Stimulated activated CD4-positive, alpha-beta T cell treated with anti-CD3 and anti-CD28 coated beads, Interleukin-2, amount 100 ng/mL, for 4 hours (primary cell): ENCODE measurements around the gene ST6GALNAC6.
"Not testable (repeated sequence)": the region's sequence is repeated elsewhere in the genome, so short reads cannot be mapped to it uniquely, and the experiment has no call there.

Source experiments
- DNase-seq: peaks from one replicate; pipeline ENCODE4 v3.0.0-alpha.2; 2020; ENCODE audit warnings: low read depth

Gene ST6GALNAC6

GRCh38 chr9:127893392-127893791 is 6.0 kb downstream of the ST6GALNAC6 start:
- no peak for DNase-seq

DNA sequence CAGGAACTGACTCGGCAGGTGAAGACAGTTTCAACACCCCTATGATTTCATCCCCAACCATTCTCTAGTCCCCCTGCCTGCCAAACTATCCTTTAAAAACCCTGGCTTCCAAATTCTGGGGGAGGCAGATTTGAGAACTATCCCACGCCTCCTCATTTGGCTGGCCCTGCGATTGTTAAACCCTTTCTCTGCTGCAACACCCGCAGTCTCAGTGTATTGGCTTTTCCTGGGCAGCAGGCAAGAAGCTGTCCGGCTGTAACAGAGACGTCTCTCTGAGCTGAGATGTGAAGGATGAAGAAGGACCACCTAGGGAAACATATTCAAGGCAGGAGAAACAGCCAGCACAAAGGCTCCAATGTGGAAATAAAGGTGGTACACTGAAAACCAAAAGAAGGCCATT is 6.6 kb downstream of the ST6GALNAC6 start:
- DNase-seq: no peak

DNA sequence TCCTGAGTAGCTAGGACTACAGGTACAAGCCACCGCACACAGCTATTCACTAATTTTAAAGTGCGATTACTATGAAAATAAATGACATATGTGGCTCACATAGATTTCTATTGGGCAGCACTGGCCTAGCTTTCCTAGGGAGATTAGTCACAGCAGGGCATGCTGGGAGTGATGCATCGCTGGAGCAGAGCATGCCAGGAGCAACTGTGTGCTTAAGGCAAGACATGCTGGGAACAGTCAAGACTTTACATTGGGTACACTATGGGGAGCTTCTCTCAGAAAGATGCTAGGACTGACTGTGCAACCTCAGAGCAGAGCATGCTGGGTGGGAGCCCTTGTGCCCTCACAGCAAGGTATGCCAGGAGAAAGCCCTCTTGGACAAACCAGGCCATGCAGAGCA is 9.3 kb downstream of the ST6GALNAC6 start:
- no peak for DNase-seq

- DNase-seq: no peak
Measured at GRCh38 chr9:127887792-127888191, 11.6 kb downstream of the ST6GALNAC6 start.

GRCh38 chr9:127886401-127886972 is 12.9 kb downstream of the ST6GALNAC6 start:
- no peak for DNase-seq

- DNase-seq: no peak
Measured at GRCh38 chr9:127885508-127886281, 13.7 kb downstream of the ST6GALNAC6 start.

DNA sequence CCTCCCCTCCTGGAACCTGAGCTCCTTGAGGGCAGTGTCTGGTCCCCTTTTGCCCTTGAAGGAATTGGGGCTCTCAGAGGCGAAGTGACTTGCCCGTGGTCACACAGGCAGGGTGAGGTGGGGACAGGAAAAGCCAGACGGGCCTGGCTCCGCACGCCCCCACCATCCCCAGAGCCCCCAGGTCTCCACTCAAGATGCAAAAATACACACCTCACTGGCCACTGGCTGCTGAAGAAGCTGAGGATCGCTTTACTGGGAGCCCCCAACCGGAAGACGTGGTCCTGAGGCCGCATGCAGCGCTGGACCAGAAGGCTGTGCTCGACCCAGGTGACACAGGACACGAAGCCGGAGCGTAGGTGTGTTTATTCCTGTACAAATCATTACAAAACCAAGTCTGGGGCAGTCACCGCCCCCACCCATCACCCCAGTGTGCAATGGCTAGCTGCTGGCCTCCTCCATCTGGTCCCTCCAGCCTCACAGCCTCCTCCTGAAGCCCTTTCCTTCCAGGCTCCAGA is 14.4 kb downstream of the ST6GALNAC6 start:
- no peak for DNase-seq

GRCh38 chr9:127884427-127884911 is 14.9 kb downstream of the ST6GALNAC6 start:
- no peak for DNase-seq

DNA sequence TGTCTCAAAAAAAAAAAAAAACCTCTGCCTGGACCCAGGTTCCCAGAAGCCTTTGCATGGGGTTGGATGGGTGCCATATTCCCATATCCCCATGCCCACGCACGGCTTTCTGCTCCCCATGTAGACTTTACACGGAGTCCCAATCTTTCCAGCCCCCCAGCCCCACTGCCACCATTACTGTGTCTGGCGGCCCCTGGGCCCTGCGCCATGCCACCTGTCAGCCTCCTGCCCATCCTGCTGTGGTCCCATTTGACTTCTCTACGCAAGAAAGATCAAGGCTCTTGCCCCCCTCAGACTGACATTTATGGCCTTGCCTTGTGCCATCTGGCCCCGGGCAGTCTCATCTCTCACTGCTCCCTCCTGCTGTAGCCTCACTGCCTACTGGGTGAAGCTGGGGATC is 15.4 kb downstream of the ST6GALNAC6 start:
- no peak for DNase-seq

DNA sequence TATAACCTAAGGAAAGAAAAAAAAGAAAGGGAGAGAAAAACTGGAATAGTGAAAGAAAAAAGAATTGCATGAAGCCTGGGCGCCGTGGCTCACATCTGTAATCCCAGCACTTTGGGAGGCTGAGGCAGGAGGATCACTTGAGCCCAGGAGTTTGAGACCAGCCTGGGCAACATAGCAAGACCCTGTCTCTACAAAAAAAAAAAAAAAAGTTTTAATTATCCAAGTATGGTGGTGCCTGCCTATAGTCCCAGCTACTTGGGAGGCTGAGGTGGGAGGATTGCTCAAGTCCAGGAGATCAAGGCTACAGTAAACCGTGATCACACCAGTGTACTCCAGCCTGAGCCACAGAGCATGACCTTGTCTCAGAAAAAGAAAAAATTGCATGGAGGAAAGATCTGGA is 17.7 kb downstream of the ST6GALNAC6 start:
- DNase-seq: not testable (repeated sequence)

DNA sequence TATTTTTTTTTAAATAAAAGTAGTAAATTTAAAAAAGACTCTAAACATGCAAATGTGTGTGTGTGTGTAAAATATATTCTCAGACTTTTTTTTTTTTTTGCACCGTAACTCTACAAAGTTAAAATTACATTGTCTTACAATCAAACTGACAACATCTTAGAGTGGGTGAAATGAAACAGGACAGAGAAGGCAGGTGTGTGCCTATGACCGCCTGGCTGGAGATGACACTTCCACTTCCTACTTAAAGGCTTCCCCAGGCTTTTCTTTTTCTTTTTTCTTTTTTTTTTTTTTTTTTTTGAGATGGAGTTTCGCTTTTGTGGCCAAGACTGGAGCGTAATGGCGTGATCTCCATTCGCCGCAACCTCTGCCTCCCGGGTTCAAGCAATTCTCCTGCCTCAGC is 19.3 kb downstream of the ST6GALNAC6 start:
- DNase-seq: no peak

GRCh38 chr9:127878652-127879390 is 20.6 kb downstream of the ST6GALNAC6 start:
- DNase-seq: no peak

- DNase-seq: no peak
Measured at GRCh38 chr9:127878001-127878651, 21.3 kb downstream of the ST6GALNAC6 start.

DNA sequence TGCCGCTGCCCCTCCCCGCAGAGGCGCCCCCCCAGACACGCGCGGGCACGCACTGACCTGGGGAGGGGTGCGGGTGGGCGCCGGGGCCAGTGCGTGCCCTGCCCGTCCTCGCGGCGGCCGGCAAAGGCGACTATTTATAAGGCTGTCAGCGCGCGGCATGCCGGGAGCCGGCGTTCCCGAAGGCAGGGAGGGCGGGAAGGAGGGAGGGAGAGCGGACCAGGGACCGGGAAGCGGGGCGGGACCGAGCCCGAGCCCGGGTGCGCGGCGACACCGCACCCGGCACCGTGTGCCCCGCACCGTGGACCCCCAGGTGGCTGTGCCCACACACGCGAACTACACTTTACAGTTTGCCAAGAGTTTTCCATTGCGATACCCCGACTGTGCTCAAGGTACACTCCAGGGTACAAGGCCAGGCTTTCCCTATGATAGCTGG is 21.8 kb downstream of the ST6GALNAC6 start, which contains the start of gene AK1:
AK1 (minus strand) TSS at position 110 of the 433 bp plus-strand sequence. CDS start 3,058 bp downstream, outside the sequence.
- no peak for DNase-seq

DNA sequence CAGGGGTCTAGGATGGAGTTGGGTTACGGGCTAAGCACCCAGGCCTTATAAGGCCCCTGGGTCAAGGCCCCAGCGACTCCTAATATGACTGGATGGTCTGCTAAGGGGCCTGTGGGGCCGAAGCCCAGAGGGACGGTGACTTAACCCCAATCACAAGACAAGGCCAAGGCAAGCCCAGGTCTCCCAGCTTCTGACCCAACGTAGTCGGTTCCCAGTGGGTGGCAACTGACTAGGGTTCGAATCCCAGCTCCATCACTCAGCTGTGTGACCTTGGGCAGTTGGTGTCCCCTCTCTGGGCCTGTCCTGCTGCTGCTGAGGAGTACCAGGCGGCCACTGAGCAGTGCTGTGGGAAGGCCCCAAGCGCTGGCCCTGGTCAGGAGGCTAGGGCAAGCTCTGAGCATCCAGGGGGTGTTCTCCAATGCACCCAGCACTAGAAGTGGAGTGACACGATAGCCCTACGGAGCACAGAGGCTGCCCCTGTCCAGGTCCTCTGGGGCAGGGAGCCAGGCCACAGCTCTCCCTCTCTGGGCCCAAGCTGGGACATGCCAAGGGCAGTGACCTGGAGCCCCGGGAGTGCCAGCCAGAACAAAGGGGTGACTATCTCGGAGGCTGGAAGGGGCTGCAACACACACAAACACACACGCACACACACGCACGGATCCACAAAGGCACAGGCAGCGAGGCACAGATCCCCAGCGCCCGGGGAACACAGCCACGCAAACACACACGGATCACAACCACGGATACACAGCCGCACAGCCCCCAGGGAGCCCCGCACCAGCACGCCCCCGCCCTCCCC is 22.4 kb downstream of the ST6GALNAC6 start:
- no peak for DNase-seq

GRCh38 chr9:127876026-127876763 is 23.2 kb downstream of the ST6GALNAC6 start:
- DNase-seq: no peak

DNA sequence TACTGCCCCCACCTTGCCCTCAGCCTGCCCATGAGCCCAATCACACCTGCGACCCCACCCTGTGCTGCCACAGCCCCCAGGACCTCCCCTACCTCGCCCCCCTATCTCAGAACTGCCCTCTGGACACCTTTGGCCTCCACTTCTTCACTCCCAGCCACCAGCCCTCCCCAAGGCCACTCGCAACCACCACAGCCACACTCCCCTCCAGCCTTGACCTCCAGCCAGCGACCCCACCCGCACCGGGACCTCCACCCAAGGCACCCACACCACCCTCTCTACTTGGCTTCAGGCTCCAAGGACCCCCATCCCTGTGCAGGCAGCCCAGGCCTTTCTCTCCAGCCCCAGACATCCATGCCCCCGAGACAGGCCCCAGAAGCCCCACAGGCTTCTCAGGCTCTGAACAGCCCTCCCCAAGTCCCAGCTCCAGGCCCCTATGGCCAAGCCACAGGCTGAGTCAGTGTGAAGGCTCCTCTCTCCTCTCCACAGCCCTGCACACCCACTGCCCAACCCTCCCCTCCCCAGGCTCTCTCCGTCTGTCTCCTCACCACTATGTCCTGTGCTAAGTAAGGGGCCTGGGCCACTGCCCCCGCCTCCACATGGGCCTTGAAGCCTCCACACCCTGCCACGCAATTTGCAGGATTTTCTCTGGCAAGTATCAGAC is 24.0 kb downstream of the ST6GALNAC6 start:
- DNase-seq: no peak

GRCh38 chr9:127874301-127875221 is 24.8 kb downstream of the ST6GALNAC6 start:
- DNase-seq: no peak

DNA sequence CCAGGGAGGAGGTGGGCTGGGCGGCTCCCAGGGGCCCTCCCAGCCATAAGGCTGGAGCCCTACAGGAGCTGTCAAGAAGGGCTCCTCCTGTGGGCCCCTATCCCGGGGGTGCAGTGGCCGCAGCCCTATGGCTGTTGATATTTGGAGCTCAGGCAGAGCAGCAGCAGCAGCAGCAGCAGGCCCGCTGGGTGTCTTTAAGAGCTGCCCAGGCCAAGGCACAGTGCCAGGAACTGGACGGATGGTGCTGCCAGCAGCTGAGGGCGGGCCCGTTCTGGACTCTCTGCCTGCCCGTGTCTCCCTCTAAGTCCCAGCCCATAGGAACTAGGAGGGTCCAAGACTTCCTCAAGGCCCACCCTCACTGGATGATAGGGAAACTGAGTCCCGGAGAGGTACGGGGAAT is 25.5 kb downstream of the ST6GALNAC6 start:
- no peak for DNase-seq
